ENCODE measurements around the gene PPARG.
"Not testable (repeated sequence)": the region's sequence is repeated elsewhere in the genome, so short reads cannot be mapped to it uniquely, and the experiment has no call there.

Gene PPARG

DNA sequence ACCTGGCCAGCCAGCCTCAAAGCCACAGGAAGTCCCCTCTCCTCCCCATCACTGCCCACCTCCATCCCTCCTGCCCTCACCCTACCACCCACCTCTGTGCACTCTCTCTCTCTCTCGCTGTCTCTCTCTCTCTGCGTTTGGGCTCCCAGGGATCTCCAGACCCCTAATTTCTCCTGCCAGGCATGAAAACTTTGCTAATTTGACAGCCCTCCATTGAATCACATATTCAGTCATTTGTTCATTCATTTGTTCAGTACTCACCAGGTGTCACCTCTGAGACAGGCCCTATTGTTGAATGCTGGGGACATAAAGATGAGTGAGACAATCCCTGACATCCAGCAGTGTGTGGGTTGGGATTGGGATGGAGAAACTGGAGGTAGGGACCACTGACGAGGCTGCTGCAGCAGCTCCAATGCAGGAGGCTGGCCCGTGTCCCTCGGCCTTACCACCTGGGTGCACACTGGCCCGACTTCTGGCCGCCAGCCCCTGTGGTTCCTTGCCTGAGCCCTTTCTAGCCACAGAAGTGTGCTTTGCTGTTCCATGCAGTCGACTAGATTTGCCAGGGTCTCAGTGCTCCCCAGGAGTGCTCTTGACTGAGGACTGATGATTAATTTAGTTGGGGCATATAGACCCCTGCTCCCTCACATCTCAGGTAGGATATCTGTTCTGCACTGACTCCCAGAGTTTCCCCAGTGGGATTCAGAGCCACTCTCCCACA, 156.8 kb downstream of the PPARG start:
- no peak for DNase-seq

DNA sequence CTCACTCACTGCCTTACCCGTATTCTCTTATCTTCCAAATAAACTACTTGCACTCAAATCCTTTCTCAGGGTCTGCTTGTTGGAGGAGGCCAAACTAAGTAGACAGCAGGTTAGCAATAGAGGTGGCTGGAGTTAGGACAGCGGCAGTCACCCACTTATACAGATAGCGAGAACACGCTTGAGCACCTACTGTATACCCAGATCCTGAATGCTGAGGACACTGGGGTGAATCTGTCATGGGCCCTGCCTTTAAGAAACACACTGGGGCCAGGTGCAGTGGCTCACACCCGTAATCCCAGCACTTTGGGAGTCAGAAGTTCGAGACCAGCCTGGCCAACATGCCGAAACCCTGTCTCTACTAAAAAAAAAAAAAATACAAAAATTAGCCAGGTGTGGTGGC, 157.4 kb downstream of the PPARG start:
- DNase-seq, result no peak

DNA sequence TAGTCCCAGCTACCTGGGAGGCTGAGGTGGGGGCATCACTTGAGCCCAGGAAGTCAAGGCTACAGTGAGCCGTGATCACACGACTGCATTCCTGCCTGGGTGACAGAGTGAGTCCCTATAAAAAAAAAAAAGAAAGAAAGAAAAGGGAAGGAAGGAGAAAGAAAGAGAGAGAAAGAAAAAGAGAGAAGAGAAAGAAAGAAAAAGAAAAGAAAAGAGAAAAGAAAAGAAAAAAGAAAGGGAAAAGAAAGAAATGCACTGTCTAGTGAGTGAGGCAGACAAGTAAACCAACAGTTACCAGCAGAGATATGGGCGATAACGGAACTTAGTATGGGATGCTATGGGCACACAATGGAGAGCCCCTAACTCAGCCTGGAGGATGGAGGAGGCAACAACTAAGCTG, 158.2 kb downstream of the PPARG start:
- no peak for DNase-seq

DNA sequence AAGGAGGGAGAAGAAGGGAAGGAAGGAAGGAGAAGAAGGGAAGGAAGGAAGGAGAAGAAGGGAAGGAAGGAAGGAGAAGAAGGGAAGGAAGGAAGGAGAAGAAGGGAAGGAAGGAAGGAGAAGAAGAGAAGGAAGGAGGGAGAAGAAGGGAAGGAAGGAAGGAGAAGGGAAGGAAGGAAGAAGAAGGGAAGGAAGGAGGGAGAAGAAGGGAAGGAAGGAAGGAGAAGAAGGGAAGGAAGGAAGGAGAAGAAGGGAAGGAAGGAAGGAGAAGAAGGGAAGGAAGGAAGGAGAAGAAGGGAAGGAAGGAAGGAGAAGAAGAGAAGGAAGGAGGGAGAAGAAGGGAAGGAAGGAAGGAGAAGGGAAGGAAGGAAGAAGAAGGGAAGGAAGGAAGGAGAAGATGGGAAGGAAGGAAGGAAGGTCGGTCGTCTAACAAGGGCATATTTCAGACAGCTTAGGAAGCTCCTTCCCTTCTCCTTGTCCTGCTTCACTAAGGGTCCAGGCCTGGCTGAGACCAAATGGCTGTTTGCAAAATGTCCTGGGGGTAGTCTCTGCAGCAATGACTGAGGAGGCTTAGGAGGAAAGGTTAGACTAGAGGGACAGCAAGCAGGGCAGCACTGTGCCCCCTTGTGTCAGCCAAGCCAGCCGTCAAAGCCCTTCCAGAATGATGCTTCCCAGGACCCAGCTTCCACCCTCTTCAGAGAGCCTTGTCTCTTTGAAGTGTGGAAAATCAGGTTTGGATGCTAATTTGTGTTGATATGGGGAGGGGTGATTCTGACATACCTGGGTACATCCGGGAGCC, 159.7 kb downstream of the PPARG start:
- DNase-seq, result not testable (repeated sequence)

DNA sequence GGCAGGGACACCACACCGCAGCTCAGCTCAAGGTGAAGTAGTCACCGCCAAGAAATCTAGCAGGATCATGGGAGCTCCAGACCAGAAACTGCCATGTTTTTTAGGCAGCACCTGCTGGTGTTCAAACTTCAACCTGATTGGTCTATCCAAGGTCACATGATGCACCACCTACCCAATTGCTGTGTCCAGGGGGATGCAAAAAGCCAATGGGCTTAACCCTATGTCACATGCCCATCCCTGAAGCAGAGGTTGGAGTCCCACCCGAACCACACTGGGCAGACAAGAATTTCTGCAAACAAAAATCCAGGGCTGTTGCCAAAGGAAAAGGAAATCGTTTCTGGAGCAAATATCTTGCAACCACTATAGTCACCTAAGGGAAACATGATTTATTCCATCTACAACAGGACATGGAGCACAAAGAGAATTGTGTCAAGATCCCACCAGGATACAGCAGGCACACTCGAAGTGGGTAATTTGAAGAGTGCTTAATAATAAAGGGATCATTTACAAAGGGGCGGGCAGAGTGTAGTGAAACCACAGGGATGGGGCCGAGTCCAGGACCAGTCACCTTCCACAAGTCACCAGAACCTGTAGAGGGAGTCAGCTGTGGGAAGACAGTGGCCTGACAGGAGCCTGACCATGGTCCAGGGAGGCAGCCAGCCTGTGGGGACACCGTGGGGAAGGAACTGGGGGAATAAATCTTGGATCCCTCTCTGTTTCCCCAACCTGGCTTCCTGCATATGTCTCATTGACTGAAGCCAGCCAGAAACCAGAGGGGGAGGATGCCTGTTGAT, 161.2 kb downstream of the PPARG start:
- DNase-seq, result no peak

DNA sequence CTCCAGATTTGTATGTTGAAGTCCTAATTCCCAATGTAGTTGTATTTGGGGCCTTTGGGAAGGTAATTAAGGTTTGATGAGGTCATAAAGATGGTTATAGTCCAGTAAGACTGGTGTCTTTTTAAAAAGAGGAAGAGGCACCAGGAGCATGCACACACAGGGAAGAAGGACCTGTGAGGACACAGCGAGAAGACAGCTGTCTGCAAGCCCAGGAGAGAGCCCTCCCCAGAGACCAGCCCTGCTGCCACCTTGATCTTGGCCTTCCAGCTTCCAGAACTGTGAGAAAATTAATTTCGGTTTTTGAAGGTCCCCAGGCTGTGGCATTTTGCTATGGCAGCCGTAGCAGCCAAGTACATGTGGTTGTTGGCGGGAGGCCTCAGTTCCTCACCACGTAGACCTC, 162.6 kb downstream of the PPARG start:
- DNase-seq, result no peak

DNA sequence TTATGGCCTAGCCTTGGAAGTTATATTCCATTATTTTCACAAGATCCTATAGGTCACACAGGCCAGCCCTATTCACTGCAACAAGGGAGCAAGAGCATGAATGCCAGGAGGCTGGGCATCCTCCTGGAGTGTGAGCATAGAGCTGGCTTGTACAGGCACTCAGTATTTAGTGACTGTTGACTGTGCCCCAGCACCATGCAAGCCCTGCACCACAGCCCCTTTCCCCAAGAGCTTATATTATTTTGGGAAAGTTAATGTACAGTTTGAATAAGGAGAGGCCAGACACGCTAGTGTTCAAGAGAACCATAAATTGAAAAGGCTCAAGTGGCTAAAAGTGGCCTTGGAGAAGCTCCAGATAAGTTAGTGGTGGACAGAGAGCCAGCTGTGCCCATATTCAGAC, 163.1 kb downstream of the PPARG start:
- no peak for DNase-seq

DNA sequence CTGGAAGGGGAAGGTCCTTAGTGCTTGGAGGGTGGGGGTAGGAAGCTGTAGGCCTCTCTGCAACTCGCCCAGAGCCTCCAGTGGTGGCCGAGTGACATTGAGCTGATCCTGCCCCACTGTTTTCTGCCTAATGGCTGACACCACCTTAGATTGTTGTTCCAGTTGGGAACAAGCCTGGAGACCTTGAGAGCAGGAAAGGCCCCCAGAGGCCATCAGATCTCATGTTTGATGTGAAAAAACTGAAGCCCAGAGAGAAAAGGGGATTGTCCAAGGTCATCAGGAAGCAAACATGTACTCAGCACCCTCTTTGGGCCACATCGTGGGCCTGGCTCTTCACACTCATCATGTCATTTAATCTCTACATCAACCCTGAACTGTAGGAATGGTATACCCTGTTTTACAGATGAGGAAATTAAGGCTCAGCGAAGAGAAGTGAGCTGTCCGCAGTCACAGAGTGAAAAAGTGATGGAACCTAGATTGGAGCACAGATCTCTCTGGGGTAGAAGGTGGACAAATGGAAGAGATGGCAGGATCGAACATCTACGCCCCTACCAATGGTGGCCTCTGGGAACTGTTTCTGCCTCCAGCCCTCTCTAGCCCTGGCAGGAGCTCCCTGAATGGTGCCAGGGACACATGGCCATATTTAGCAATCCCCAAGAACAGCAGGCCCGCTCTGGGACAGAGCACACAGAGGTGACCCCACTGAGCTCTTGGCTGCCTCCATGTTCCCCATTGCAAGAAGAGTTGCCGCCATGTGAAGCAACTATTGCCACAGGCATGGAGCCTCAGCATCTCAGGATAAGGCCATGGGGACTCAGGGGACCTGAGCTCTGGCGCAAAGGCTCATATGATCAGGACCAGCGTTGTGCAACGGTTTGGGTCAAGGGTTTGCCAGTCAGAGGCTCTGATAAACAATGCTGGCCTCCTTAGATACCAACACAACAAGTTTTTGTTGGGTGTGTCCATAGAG, 163.8 kb downstream of the PPARG start:
- no peak for DNase-seq

DNA sequence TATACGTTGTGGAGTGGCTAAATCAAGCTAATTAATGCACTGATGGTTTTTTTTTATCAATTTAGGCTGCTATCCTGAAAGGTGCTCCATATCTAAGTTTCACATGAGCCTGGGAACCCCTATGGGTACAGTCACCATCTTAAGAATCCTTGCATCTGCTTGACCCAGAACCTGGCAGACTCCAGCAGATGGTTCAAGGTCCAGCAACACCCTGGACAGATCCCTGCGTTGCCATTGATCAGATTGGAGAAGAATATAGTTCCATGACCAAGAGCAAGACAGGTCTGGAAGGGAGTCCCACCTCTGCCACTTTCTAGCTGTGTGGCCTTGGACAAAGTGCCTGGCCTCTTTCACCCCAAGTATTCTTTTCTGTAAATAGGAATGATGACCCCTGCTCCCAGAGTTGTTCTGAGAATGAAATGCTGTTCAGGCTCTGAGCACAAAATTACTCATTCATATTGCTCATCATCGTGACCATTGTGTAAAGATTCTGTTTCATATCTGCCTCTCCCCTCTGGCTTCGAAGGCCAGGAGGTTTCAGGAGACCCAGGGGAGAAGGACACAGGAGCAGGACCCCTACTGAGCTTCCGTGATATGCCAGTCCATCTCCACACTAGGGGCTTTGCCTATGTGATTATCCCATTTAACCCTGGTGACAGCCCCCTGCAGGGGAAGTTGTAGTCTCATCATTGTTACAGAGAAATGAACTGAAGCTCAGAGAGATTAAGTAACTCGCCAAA, 165.4 kb downstream of the PPARG start:
- DNase-seq, result no peak

DNA sequence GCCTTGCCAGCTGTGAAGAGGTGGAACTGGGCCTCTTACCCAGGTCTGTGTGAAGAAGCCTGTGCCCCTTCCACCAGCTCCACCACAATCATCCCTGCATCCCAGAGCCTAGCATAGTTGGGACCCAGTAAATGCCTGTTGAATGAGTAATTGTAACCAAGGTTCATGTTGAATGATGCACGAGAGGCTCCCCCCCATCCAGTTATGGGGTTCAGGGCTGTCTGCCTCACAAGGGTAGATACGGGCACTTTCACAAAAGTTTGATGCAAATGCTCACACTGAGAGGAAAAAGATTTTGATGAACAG, 165.9 kb downstream of the PPARG start:
- no peak for DNase-seq

DNA sequence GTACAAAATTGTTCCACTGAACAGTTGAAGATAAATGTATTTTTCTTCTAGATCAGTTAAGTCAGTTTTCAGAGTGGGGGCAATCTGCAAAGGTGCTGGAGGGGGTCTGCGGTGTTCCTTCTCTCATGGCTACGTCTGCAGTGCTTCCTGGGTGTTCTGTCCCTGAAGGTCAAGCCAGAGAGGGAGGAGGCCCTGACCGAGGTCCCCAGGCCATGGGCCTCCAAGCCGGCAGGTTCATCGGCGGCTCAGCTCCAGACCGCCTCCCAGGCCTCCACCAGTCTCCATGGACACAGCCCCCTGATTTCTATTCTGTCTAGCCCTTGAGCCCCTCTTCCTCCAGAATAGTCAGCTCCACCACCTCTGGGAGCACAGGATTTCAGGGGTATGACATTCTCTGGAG, 166.9 kb downstream of the PPARG start:
- DNase-seq, result no peak

DNA sequence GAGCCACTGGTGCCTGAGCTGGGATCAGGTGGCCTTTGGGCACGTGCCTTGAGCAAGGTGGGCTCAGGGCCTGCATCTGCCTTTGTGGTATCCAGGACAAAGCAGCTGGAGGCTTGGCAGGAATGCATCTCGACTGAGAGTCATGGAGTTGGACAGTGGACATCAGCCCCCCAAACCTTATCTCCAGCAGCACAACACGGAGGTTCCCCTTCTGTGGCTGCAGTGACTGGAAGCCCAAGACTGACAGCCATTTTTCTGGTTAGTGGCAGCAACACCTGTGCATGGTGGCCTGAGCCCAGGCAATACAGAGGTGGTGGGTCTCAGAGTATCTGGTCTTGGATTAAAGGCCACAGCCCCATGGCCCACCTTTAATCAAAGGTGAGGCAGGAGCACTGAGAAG, 167.6 kb downstream of the PPARG start:
- no peak for DNase-seq

DNA sequence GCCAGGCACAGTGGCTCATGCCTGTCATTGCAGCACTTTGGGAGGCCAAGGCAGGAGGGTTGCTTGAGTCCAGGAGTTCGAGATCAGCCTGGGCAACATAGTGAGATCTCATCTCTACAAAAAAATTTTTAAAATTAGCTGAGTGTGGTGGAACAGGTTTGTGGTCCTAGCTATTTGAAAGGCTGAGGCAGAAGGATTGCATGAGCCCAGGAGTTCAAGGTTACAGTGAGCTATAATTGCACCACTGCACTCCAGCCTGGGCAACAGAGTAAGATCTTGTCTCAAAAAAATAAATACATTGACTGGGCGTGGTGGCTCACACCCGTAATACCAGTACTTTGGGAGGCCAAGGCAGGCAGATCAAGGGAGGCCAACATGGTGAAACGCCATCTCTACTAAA, 168.5 kb downstream of the PPARG start:
- DNase-seq, result not testable (repeated sequence)

DNA sequence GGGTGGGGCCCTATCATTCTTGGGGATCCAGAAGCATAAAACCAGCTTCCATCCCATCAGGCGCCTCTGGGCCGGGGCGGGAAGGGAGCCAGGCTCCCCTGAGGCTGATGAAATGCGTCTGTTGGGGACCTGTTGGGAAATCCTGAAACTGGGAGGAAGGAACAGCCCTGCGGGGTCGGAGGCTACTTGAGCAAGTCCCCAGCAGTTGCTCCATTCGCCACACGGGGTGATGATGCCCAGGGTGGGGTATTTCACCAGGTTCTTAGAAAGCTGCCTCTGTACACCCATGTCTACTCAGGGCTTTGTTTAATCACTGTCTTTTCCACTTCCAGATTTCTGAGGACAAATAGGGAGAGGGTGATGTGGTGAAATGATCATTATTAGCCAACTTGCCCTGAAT, 170.0 kb downstream of the PPARG start:
- no peak for DNase-seq

DNA sequence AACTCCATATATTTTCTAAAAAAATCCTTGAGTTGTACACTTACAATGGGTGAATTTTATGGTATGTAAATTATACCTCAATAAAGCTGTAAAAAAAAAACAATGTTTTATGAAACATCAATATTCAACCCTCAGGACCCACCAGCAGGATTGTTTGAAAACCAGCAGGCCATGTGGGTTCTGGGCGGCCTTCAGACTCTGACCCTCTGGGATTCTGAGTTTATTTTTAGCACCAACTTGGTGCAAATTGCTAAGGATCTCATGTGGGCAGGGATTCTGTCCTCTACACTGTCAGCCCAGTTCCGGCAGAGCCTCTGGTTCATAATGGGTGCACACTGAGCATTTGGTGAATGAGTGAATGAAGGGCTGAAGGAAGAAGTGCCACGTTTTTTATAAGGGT, 171.3 kb downstream of the PPARG start:
- no peak for DNase-seq

DNA sequence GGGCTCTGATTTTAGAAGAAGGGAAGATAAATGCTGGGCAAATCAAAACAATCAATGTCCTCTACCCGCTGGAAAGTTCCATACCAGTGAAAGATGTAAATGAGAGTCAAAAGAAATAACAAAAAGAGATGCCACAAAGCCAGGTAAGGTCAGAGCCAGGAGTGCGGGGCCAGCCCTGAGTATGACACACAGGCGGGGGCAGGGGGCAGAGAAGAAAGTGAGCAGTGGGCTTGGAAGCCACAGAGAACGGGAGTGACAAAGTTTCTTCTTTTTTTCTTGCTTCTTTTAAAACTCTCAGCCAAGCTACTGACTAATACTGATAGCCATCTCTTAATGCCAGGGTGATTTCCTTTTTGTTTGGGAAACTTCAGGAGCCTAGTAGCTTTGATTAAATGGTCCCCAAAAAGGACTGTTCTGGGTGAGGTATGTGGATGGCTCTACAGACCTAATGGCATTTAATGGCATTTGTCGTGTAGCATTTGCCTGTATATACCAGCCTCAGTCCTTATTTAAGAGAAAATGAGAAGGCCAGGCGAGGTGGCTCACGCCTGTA, 172.3 kb downstream of the PPARG start:
- DNase-seq, result no peak

DNA sequence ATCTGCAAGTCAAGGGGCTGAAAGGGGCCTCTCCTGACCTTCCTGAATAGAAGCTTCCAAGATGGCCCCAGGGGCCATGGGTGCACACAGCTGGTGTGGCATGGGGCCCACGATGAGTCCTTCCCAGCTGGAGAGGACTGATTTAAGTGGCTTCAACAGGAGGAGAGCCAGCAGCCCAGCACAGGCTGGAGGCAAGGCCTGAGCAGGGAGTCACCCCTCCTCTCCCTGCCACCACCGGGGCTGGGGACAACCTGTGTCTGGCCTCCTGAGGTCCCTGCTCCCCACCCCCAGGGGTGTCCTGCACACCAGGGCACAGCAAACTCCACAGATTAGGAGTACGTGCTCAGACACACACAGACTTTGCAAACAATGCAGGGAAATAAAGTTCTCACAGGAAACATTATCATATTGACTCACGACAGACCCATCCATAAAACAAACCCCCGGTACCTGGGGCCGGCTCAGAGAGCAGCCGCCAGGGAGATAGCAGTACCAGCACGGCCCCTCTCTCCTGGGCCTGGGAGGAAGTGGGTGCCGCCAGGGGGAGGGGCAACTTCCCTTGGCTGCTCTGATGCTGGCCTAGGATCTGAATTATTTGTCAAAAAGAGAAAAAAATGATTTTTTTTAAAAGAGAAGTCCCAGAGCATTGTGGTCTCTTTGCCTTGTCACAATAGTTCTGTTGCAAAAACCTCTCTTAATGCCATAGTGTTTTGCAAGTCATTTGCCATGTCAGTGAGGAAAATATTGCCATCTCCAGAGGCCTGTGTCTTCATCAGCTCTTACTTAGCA, 173.5 kb downstream of the PPARG start:
- peak in 3 of 6 experiments; percentile 4 to 38 (median 37) for DNase-seq

DNA sequence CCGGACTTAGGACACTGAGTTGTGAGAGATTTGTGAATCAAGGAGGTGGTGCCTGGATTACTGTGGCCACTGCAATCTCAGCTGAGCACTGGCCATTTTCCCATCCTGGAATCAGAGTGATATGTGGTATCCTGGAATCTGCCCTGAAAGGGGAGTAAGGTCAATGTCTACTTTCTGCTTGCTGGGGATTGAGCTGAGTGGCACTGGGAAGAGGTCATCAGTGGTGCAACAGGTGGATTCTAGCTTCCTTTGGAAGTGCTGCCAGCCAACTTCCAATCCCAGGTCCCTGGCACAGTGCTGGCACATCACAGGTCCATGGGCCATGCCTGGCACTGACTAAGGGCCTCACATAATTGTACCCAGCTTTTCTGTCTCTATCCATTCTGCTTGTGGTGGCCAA, 174.8 kb downstream of the PPARG start:
- no peak for DNase-seq

DNA sequence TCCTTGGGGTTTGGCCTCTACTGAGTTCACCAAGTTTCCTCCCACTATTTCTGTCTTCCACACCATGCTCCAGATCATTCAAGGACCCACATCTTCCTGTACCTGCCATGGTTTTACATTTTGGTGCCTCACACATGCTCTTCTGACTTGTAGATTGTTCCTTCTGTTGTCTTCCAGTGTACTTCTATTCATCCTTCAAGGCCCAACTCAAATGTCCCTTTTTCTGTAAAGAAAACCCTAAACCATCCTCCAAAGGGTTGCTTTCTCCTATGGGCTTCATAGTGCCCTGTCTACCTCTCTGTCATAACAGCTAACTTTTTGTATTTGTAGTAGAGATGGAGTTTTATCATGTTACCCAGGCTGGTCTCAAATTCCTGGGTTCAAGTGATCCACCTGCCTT, 175.3 kb downstream of the PPARG start:
- no peak for DNase-seq

DNA sequence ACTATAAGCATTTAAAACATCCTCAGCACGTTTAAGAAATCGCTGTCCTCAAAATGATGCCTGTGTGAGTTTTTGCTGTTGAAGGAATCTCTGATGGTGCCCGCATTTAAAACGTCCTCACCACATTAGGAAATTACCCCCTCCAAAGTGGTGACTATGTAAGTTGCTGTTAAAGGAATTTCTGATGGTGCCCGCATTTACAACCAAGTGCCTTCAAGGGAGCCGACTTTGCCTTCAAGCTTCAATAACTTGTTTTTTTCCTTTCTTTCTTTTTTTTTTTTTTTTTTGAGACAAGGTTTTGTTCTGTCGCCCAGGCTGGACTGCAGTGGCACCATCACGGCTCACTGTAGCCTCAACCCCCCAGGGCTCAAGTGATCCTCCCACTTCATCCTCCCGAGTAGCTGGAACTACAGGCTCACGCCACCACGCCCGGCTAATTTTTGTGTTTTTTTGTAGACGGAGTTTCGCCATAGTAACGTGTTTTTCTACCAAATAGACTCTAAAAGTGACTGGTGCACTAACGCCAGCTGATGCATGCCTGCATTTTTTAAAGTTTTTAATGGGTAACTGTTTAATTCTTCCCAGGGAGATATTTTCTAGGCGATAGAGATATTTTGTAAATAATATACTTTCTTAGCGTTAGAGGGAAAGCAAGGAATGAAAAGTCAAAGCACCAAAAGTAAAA, 176.4 kb downstream of the PPARG start:
- no peak for DNase-seq
